Ecto neural progenitor cell (in vitro differentiated cells): ENCODE measurements around the gene C4A.

ENCODE experiments used
- DNase-seq: peaks from one replicate; pipeline ENCODE4 v3.0.0-alpha.2; 2018; ENCODE audit warnings: low spot score

C4A gene

GRCh38 chr6:32050562-32050961 is 68.7 kb downstream of the C4A start:
- DNase-seq: no peak
